Lower lobe of right lung (tissue), 2 donors: ENCODE measurements around the gene PRKAR2A. TPM values are rescaled to one million over a fixed set of nuclear protein-coding genes. Genes with fewer than 3 reads are reported as not detected.
A peak's percentile ranks its signal among the peaks of the same experiment; 100 is the strongest.
"Not testable (repeated sequence)": the region's sequence is repeated elsewhere in the genome, so short reads cannot be mapped to it uniquely, and the experiment has no call there.

Source experiments
- ATAC-seq, 2 donors: fragments of 200-7000 bp; cut with Tn5 transposase; one replicate each; pipeline ENCODE4 v1.9.1; 2020 to 2022; ENCODE audit warnings: mild to moderate bottlenecking in 2 of 2, moderate library complexity in 2 of 2
- DNase-seq: peaks from one replicate; pipeline ENCODE4 v3.0.0-alpha.2; 2020
- H3K27ac ChIP-seq: fragments of 200-600 bp; one replicate; pipeline ENCODE4 v1.8.0; 2022
- H3K27me3 ChIP-seq: fragments of 200-600 bp; one replicate; pipeline ENCODE4 v1.8.0; 2022; ENCODE audit warnings: low read depth
- H3K36me3 ChIP-seq: fragments of 200-600 bp; one replicate; pipeline ENCODE4 v1.8.0; 2022; ENCODE audit warnings: mild to moderate bottlenecking
- H3K4me1 ChIP-seq: fragments of 200-600 bp; one replicate; pipeline ENCODE4 v1.8.0; 2022
- H3K4me3 ChIP-seq: fragments of 200-600 bp; one replicate; pipeline ENCODE4 v1.8.0; 2022; ENCODE audit warnings: mild to moderate bottlenecking
- H3K9me3 ChIP-seq: fragments of 200-600 bp; one replicate; pipeline ENCODE4 v1.8.0; 2022
- intact Hi-C: fragments of 100-400 bp; cut with DNase I; formaldehyde crosslinking; loops from one replicate; pipeline ENCODE4 v1.11.0; 2022
- total RNA-seq: library from RNA; stranded (reverse); fragmentation: NEBNext Ultra II Directional; extraction: Animal tissue kit (Norgen Biotek cat#: 25700); gene quantifications from one replicate; pipeline ENCODE4 v1.2.1, GENCODE V29; 2021
- TF ChIP-seq, protein P1 (sequence below): fragments of 200-600 bp; IDR thresholded peaks from one replicate; pipeline ENCODE4 v1.8.0; 2022; ENCODE audit warnings: antibody characterized with exemption, mild to moderate bottlenecking
- donor health status: DM: no; HTN: yes; CAD: no; lungs with severe emphysema.

PRKAR2A gene
- total RNA-seq, 1 donor from 2014 or later = 45.5 TPM

DNA sequence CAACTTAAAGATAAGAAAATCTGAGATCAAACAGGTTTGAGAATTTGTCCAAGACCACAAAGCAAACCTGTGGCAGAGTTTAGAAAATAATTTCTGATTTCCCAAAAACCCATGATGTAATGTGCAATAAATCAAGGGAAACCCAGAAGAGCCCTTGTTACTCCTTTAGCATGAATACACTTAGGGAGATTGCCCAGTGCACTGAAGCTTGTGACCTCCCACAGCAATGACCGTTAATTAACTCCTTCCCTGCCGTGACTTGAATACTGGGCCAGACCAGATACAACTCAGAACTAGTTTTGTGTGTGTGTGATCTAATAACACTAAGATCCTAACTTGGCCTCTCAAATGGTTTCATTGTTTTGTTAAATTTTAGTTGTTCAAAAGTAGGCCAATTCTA lies 2.5 kb downstream of the PRKAR2A start:
- no peak for ATAC-seq
- TF ChIP-seq, protein P1, sequence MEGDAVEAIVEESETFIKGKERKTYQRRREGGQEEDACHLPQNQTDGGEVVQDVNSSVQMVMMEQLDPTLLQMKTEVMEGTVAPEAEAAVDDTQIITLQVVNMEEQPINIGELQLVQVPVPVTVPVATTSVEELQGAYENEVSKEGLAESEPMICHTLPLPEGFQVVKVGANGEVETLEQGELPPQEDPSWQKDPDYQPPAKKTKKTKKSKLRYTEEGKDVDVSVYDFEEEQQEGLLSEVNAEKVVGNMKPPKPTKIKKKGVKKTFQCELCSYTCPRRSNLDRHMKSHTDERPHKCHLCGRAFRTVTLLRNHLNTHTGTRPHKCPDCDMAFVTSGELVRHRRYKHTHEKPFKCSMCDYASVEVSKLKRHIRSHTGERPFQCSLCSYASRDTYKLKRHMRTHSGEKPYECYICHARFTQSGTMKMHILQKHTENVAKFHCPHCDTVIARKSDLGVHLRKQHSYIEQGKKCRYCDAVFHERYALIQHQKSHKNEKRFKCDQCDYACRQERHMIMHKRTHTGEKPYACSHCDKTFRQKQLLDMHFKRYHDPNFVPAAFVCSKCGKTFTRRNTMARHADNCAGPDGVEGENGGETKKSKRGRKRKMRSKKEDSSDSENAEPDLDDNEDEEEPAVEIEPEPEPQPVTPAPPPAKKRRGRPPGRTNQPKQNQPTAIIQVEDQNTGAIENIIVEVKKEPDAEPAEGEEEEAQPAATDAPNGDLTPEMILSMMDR = no peak
- intact Hi-C loops = no loop called here
- no peaks in the 10 kb centered on the region for H3K9me3 ChIP-seq
- H3K4me1 ChIP-seq = peaks cover 25% of the 10 kb centered on the region
- H3K36me3 ChIP-seq = no peaks in the 10 kb centered on the region
- no peak overlapping the region for H3K27ac ChIP-seq
- no peak for DNase-seq
- H3K27me3 ChIP-seq = no peaks in the 10 kb centered on the region
- peak overlapping the region; percentile 94 for H3K4me3 ChIP-seq

DNA sequence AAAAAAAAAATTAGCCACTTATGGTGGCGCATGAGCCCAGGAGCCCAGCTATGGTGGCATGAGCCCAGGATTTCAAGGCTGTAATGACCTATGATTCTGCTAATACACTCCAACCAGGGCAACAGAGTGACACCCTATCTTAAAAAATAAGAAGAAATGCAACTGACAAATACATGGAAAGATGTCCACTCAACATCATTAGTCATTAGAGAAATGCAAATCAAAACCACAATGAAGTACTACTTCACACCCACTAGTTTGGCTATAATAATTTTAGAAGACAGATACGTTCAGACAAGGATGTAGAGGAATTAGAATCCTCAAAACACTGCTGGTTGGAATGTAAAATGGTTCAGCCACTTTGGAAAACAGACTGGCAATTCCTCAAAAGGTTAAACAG lies 10.5 kb downstream of the PRKAR2A start:
- Histone ChIP-seq H3K36me3 (peaks cover 6% of the 10 kb centered on the region), H3K4me3 (no peak overlapping the region), H3K27ac (no peak overlapping the region), H3K9me3 (no peaks in the 10 kb centered on the region), H3K27me3 (no peaks in the 10 kb centered on the region), H3K4me1 (peaks cover 5% of the 10 kb centered on the region)
- intact Hi-C loops = no loop called here
- ATAC-seq (no peak), DNase-seq (no peak)
- TF ChIP-seq, protein P1 = no peak

DNA sequence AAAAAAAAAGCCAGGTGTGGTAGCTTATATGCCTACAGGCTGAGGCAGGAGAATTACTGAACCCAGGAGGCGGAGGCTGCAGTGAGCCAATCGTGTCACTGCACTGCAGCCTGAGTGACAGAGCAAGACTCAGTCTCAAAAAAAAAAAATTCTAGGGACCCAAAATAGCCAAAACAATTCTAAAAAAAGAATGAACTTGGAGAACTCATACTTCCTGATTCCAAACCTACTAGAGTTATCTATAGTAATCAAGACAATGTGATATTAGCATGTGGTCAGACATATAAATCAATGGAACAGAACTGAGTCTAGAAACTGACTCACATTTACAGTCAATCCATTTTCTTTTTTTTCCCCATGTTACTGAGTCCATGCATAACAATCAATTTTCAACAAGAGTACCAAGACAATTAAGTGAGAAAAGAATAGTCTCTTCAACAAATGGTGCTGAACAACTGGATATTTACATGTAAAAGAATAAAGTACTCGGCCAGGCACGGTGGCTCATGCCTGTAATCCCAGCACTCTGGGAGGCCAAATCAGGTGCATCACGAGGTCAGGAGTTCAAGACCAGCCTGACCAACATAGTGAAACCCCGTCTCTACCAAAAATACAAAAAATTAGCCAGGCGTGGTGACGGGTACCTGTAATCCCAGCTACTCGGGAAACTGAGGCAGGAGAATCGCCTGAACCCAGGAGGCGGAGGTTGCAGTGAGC lies 11.9 kb downstream of the PRKAR2A start:
- peaks cover 6% of the 10 kb centered on the region for H3K36me3 ChIP-seq
- peaks cover 5% of the 10 kb centered on the region for H3K4me1 ChIP-seq
- TF ChIP-seq, protein P1 = no peak
- intact Hi-C loops = no loop called here
- H3K4me3 ChIP-seq = no peak overlapping the region
- no peaks in the 10 kb centered on the region for H3K9me3 ChIP-seq
- no peak for ATAC-seq
- H3K27me3 ChIP-seq = no peaks in the 10 kb centered on the region
- no peak for DNase-seq
- H3K27ac ChIP-seq = no peak overlapping the region

DNA sequence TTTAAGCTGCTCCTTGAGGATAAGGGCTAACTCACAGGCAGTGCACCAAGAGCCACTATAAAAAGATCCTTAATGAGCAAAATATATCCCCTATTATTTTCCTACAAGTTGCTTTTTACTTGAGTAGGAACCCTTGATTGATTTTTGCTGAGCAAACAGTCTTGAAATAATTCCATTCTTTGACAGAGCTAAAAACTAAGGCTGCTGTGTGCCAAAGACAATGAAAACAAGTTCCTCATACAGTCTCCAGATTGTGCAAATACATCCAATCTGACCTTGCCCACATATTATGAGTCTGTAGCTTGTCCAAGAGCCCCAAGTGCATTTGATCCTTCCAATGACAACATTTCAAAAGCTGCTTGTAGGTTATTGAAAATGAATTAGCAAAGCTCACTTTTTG lies 15.0 kb downstream of the PRKAR2A start:
- no peaks in the 10 kb centered on the region for H3K9me3 ChIP-seq
- no peak for DNase-seq
- peak in 1 of 2 donors; percentile 55 for ATAC-seq
- intact Hi-C loops = no loop called here
- H3K4me3 ChIP-seq = no peak overlapping the region
- no peaks in the 10 kb centered on the region for H3K27me3 ChIP-seq
- H3K4me1 ChIP-seq = peaks cover 5% of the 10 kb centered on the region
- H3K27ac ChIP-seq = no peak overlapping the region
- TF ChIP-seq, protein P1 = no peak
- H3K36me3 ChIP-seq = peaks cover 5% of the 10 kb centered on the region

DNA sequence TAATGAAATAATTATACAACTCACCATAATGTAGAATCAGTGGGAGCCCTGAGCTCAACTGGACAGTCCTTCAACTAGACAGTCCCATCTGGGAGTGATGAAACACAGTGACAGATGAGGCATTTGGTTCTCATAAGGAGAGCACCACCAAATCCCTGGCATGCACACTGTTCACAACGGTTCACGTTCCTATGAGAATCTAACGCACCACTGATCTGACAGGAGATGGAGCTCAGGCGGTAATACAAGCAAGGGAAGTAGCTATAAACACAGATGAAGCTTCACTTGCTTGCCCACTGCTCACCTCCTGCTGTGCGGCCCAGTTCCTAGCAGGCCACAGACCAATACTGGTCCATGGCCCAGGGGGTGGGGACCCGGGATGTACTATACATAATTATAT lies 17.0 kb downstream of the PRKAR2A start:
- peaks cover 2% of the 10 kb centered on the region for H3K4me1 ChIP-seq
- H3K36me3 ChIP-seq = peaks cover 5% of the 10 kb centered on the region
- ATAC-seq = no peak
- H3K9me3 ChIP-seq = no peaks in the 10 kb centered on the region
- intact Hi-C loops = no loop called here
- no peak for DNase-seq
- TF ChIP-seq, protein P1 = no peak
- no peak overlapping the region for H3K27ac ChIP-seq
- H3K27me3 ChIP-seq = no peaks in the 10 kb centered on the region
- no peak overlapping the region for H3K4me3 ChIP-seq

DNA sequence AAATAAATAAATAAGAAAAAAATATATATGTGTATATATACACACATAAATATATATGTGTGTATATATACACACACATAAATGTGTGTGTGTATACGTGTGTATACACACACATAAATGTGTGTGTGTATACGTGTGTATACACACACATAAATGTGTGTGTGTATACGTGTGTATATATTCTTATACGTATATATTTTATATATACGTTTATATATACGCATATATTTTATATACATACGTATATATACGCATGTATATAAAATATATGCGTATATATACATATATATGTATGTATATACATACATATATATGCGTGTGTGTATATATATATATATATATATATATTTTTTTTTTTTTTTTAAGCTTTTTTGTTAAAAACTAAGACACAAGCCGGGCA lies 18.1 kb downstream of the PRKAR2A start:
- H3K4me1 ChIP-seq, H3K27ac ChIP-seq, H3K27me3 ChIP-seq, ATAC-seq, H3K9me3 ChIP-seq, H3K36me3 ChIP-seq, intact Hi-C loops, DNase-seq, H3K4me3 ChIP-seq: not testable (repeated sequence)

DNA sequence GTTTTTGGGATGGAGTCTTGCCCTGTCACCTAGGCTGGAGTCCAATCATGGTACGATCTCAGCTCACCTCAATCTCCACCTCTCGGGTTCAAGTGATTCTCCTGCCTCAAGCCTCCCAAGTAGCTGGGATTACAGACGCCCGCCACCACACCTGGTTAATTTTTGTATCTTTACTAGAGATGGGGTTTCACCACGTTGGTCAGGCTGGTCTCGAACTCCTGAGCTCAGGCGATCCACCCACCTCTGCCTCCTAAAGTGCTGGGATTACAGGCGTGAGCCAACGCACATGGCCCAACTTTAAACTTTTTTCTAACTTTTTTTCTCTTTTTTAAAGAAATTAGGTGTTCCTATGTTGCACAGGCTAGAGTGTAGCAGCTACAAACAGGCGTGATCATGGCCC lies 19.8 kb downstream of the PRKAR2A start:
- H3K27ac ChIP-seq, H3K9me3 ChIP-seq, ATAC-seq, H3K27me3 ChIP-seq, H3K4me1 ChIP-seq, H3K4me3 ChIP-seq, intact Hi-C loops, H3K36me3 ChIP-seq, DNase-seq: not testable (repeated sequence)
